ENCODE data around the gene COX14. TPM values are rescaled to one million over a fixed set of nuclear protein-coding genes. Genes with fewer than 3 reads are reported as not detected.

Gene COX14
- total and polyA plus RNA-seq, 2 donors from 2014 or later = 68.2 to 242 TPM

GRCh38 chr12:50157259-50157658 lies 45.2 kb downstream of the COX14 start:
- H3K9ac ChIP-seq (ENCODE audit: low read length in 3 of 3) = no peak overlapping the region
- DNase-seq (no peak), FAIRE-seq (no peak)
- TF ChIP-seq CTCF (IDR thresholded peaks at IDR 0.05; ENCODE audit: borderline replicate concordance, extremely low read depth, insufficient read depth) = no peak
- H3K4me3 ChIP-seq (ENCODE audit: low read length in 3 of 3) = no peak overlapping the region
- no peak overlapping the region for H3K27ac ChIP-seq (ENCODE audit: low read depth in 2 of 2, low read length in 2 of 2)
- H3K27me3 ChIP-seq (ENCODE audit: control insufficient read depth, insufficient read depth, low read length) = no peaks in the 10 kb centered on the region
- H3K4me1 ChIP-seq (ENCODE audit: control insufficient read depth in 2 of 3, insufficient read depth in 2 of 3, low read depth in 1 of 3, low read length in 3 of 3) = no peaks in the 10 kb centered on the region
- intact Hi-C loops (cut with DNase I) = no loop called here
- no peaks in the 10 kb centered on the region for H3K9me3 ChIP-seq (ENCODE audit: control insufficient read depth in 2 of 3, insufficient read depth in 1 of 3, low read length in 3 of 3)
- no peaks in the 10 kb centered on the region for H3K36me3 ChIP-seq (ENCODE audit: control insufficient read depth in 2 of 3, insufficient read depth in 3 of 3, low read length in 3 of 3)

- TF ChIP-seq CTCF (IDR thresholded peaks at IDR 0.05; ENCODE audit: borderline replicate concordance, extremely low read depth, insufficient read depth) = no peak
- intact Hi-C loops (cut with DNase I) = no loop called here
- Histone ChIP-seq H3K27me3 (ENCODE audit: control insufficient read depth, insufficient read depth, low read length) (no peaks in the 10 kb centered on the region), H3K9ac (ENCODE audit: low read length in 3 of 3) (no peak overlapping the region), H3K36me3 (ENCODE audit: control insufficient read depth in 2 of 3, insufficient read depth in 3 of 3, low read length in 3 of 3) (no peaks in the 10 kb centered on the region), H3K27ac (ENCODE audit: low read depth in 2 of 2, low read length in 2 of 2) (no peak overlapping the region), H3K4me1 (ENCODE audit: control insufficient read depth in 2 of 3, insufficient read depth in 2 of 3, low read depth in 1 of 3, low read length in 3 of 3) (no peaks in the 10 kb centered on the region), H3K4me3 (ENCODE audit: low read length in 3 of 3) (no peak overlapping the region), H3K9me3 (ENCODE audit: control insufficient read depth in 2 of 3, insufficient read depth in 1 of 3, low read length in 3 of 3) (no peaks in the 10 kb centered on the region)
- FAIRE-seq (no peak), DNase-seq (no peak)
These were observed 48.6 kb downstream of the COX14 start for GRCh38 chr12:50160643-50161042.

GRCh38 chr12:50162230-50162629 lies 50.2 kb downstream of the COX14 start:
- H3K4me1 ChIP-seq (ENCODE audit: control insufficient read depth in 2 of 3, insufficient read depth in 2 of 3, low read depth in 1 of 3, low read length in 3 of 3) = peaks cover 0 to 2% (median 0%) of the 10 kb centered on the region in 3 donors
- H3K27me3 ChIP-seq (ENCODE audit: control insufficient read depth, insufficient read depth, low read length) = no peaks in the 10 kb centered on the region
- no peaks in the 10 kb centered on the region for H3K9me3 ChIP-seq (ENCODE audit: control insufficient read depth in 2 of 3, insufficient read depth in 1 of 3, low read length in 3 of 3)
- H3K9ac ChIP-seq (ENCODE audit: low read length in 3 of 3) = no peak overlapping the region
- no peak for TF ChIP-seq CTCF (IDR thresholded peaks at IDR 0.05; ENCODE audit: borderline replicate concordance, extremely low read depth, insufficient read depth)
- H3K4me3 ChIP-seq (ENCODE audit: low read length in 3 of 3) = no peak overlapping the region
- DNase-seq (no peak), FAIRE-seq (no peak)
- H3K36me3 ChIP-seq (ENCODE audit: control insufficient read depth in 2 of 3, insufficient read depth in 3 of 3, low read length in 3 of 3) = no peaks in the 10 kb centered on the region
- no peak overlapping the region for H3K27ac ChIP-seq (ENCODE audit: low read depth in 2 of 2, low read length in 2 of 2)
- intact Hi-C loops (cut with DNase I) = no loop called here

- no peaks in the 10 kb centered on the region for H3K27me3 ChIP-seq (ENCODE audit: control insufficient read depth, insufficient read depth, low read length)
- intact Hi-C loops (cut with DNase I) = no loop called here
- no peak overlapping the region for H3K4me3 ChIP-seq (ENCODE audit: low read length in 3 of 3)
- H3K9me3 ChIP-seq (ENCODE audit: control insufficient read depth in 2 of 3, insufficient read depth in 1 of 3, low read length in 3 of 3) = peaks cover 0 to 2% (median 0%) of the 10 kb centered on the region in 3 donors
- DNase-seq (no peak), FAIRE-seq (no peak)
- H3K27ac ChIP-seq (ENCODE audit: low read depth in 2 of 2, low read length in 2 of 2) = no peak overlapping the region
- no peaks in the 10 kb centered on the region for H3K36me3 ChIP-seq (ENCODE audit: control insufficient read depth in 2 of 3, insufficient read depth in 3 of 3, low read length in 3 of 3)
- TF ChIP-seq CTCF (IDR thresholded peaks at IDR 0.05; ENCODE audit: borderline replicate concordance, extremely low read depth, insufficient read depth) = no peak
- H3K9ac ChIP-seq (ENCODE audit: low read length in 3 of 3) = no peak overlapping the region
- peaks cover 0 to 5% (median 0%) of the 10 kb centered on the region in 3 donors for H3K4me1 ChIP-seq (ENCODE audit: control insufficient read depth in 2 of 3, insufficient read depth in 2 of 3, low read depth in 1 of 3, low read length in 3 of 3)
These were observed 52.9 kb downstream of the COX14 start for GRCh38 chr12:50164963-50165362.

Measured in kidney (tissue), 14 donors.